Chondrocyte (in vitro differentiated cells): ENCODE results near the gene NR4A2. TPM values are rescaled to one million over a fixed set of nuclear protein-coding genes. Genes with fewer than 3 reads are reported as not detected.

Experiments
- DNase-seq: peaks from one replicate; pipeline ENCODE4 v3.0.0; 2021; ENCODE audit warnings: mixed read lengths, low spot score
- H3K27ac Mint-ChIP-seq: one replicate; pipeline ENCODE4 v1.8.0; 2021; ENCODE audit warnings: mild to moderate bottlenecking, moderate library complexity, mixed read lengths; ENCODE audit not compliant: unreplicated experiment
- H3K27me3 Mint-ChIP-seq: 2 replicates; pipeline ENCODE4 v1.8.0; 2021; ENCODE audit warnings: low read depth, mixed read lengths
- H3K36me3 Mint-ChIP-seq: 2 replicates; pipeline ENCODE4 v1.8.0; 2021; ENCODE audit warnings: low read depth, mixed read lengths
- H3K4me1 Mint-ChIP-seq: 2 replicates; pipeline ENCODE4 v1.8.0; 2021; ENCODE audit warnings: low read depth, mild to moderate bottlenecking, mixed read lengths
- H3K4me3 Mint-ChIP-seq: one replicate; pipeline ENCODE4 v1.8.0; 2021; ENCODE audit warnings: mild to moderate bottlenecking, moderate library complexity, mixed read lengths; ENCODE audit not compliant: unreplicated experiment
- H3K9me3 Mint-ChIP-seq: 2 replicates; pipeline ENCODE4 v1.8.0; 2021; ENCODE audit warnings: low read depth, mixed read lengths
- total RNA-seq: library from RNA; stranded (reverse); gene quantifications from 3 replicates; pipeline ENCODE4 v1.2.1, GENCODE V29; 2021
- TF ChIP-seq, protein P1 (sequence below): fragments of 200-600 bp; sonication (generic); IDR thresholded peaks from 2 replicates; pipeline ENCODE4 v1.5.0; 2021; ENCODE audit warnings: antibody characterized with exemption, mild to moderate bottlenecking, moderate library complexity

Gene NR4A2
- total RNA-seq, 1 donor from 2014 or later, result 1.2 TPM

DNA sequence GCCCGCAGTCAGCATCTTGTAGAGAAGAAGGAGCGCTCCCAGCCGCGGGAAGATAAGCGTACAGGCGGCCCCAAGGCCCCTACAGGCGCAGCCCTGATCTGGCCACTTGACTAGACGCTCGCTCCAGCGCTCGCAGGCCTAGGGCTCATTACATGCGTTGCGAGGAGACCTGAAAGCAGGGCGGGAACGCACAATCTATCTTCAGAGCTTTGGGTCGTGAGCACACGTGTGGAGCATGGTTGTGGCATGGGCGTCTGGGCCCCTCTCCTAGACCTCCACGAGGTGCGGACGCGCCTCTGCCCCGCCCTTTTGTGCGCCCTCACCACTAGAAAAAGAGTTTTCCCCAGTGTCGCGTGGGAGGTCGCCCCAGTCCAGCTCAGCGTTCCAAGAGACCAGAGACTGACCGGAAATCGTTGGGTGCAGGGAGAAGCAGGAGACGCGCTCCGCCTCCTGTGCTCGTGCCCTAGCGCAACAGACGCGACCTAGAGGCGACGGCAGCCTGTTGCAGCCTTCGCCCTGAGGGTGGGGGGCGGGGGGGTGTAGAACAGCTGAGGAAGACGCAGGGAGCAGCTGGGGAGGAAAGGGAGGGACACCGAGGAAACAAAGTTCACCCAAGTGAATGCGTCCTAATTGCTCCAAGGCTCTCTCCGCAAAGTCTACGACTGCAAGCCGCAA lies 12.6 kb downstream of the NR4A2 start:
- no peaks in the 10 kb centered on the region for H3K36me3 Mint-ChIP-seq
- TF ChIP-seq, protein P1, sequence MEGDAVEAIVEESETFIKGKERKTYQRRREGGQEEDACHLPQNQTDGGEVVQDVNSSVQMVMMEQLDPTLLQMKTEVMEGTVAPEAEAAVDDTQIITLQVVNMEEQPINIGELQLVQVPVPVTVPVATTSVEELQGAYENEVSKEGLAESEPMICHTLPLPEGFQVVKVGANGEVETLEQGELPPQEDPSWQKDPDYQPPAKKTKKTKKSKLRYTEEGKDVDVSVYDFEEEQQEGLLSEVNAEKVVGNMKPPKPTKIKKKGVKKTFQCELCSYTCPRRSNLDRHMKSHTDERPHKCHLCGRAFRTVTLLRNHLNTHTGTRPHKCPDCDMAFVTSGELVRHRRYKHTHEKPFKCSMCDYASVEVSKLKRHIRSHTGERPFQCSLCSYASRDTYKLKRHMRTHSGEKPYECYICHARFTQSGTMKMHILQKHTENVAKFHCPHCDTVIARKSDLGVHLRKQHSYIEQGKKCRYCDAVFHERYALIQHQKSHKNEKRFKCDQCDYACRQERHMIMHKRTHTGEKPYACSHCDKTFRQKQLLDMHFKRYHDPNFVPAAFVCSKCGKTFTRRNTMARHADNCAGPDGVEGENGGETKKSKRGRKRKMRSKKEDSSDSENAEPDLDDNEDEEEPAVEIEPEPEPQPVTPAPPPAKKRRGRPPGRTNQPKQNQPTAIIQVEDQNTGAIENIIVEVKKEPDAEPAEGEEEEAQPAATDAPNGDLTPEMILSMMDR, result peak; percentile 13
- no peaks in the 10 kb centered on the region for H3K9me3 Mint-ChIP-seq
- DNase-seq, result no peak
- peaks cover 18% of the 10 kb centered on the region for H3K4me1 Mint-ChIP-seq
- H3K4me3 Mint-ChIP-seq, result peak overlapping the region; percentile 65
- no peak overlapping the region for H3K27ac Mint-ChIP-seq
- peaks cover 50% of the 10 kb centered on the region for H3K27me3 Mint-ChIP-seq

- no peak overlapping the region for H3K27ac Mint-ChIP-seq
- DNase-seq, result no peak
These were observed 14.9 kb downstream of the NR4A2 start for GRCh38 chr2:156317631-156318030.

DNA sequence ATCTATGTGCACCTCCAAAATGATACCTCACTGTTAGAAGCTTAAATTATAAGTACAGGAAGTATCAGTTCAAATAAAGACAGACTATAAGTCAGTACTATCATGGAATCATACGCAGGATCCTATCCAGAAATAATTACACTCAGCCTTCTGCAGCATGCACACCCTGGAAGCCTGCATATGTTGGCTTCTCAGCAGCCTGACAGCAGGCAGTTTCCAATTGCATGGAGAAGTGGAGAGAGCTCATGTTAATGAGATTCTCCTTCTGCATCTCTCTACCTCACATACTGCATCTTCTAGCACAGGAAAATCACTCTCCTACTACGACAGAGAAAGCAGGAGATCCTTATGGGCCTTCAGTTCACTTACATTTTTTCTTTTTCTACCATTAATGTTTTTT lies 20.5 kb downstream of the NR4A2 start:
- Mint-ChIP-seq H3K27me3 (peaks cover 34% of the 10 kb centered on the region), H3K9me3 (no peaks in the 10 kb centered on the region), H3K27ac (no peak overlapping the region), H3K36me3 (no peaks in the 10 kb centered on the region), H3K4me1 (no peaks in the 10 kb centered on the region), H3K4me3 (no peak overlapping the region)
- DNase-seq, result no peak
- TF ChIP-seq, protein P1, result no peak

More at GRCh38 chr2:156317631-156318030, 14.9 kb downstream of the NR4A2 start:
- Mint-ChIP-seq H3K4me1 (peaks cover 16% of the 10 kb centered on the region), H3K9me3 (no peaks in the 10 kb centered on the region), H3K4me3 (no peak overlapping the region), H3K36me3 (no peaks in the 10 kb centered on the region), H3K27me3 (peaks cover 48% of the 10 kb centered on the region)
- TF ChIP-seq, protein P1, result no peak

DNA sequence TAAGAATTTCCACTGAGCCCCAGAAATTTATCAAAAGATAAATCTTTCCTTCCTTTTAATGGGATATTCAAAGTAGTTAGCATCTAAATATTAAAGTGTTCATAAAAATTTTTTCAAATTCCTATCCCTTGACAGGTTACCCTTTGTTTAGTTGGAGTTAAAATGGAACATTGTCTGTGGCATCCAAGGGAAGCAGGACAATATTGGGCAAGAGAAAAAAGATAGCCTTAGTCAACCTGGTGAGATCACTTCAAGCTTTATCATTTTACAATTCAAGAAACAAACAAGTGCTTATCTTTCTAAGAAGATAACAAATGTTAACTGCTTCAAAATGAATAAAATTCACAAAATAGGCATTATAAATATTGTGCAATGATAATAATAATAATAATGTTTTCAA lies 21.7 kb downstream of the NR4A2 start:
- H3K27me3 Mint-ChIP-seq, result peaks cover 35% of the 10 kb centered on the region
- H3K4me1 Mint-ChIP-seq, result no peaks in the 10 kb centered on the region
- TF ChIP-seq, protein P1, result no peak
- H3K36me3 Mint-ChIP-seq, result no peaks in the 10 kb centered on the region
- H3K27ac Mint-ChIP-seq, result no peak overlapping the region
- H3K9me3 Mint-ChIP-seq, result no peaks in the 10 kb centered on the region
- DNase-seq, result no peak
- no peak overlapping the region for H3K4me3 Mint-ChIP-seq

GRCh38 chr2:156309917-156310316 lies 22.6 kb downstream of the NR4A2 start:
- no peak overlapping the region for H3K4me3 Mint-ChIP-seq
- TF ChIP-seq, protein P1, result no peak
- no peak overlapping the region for H3K27ac Mint-ChIP-seq
- no peak for DNase-seq
- H3K36me3 Mint-ChIP-seq, result no peaks in the 10 kb centered on the region
- no peaks in the 10 kb centered on the region for H3K4me1 Mint-ChIP-seq
- peaks cover 32% of the 10 kb centered on the region for H3K27me3 Mint-ChIP-seq
- no peaks in the 10 kb centered on the region for H3K9me3 Mint-ChIP-seq
